Esophagus mucosa (tissue), 1 donor: ENCODE data around the gene HGS. TPM values are rescaled to one million over a fixed set of nuclear protein-coding genes. Genes with fewer than 3 reads are reported as not detected.

Experiments
- ATAC-seq: fragments of 200-7000 bp; cut with Tn5 transposase; one replicate; pipeline ENCODE4 v1.9.1; 2020
- total RNA-seq: library from RNA; stranded (reverse); gene quantifications from one replicate; pipeline ENCODE4 v1.2.4, GENCODE V29; 2023
- donor health status: DM: yes; HTN: yes; CAD: no.

Gene HGS
- total RNA-seq, 1 donor from 2014 or later = 62.5 TPM

DNA sequence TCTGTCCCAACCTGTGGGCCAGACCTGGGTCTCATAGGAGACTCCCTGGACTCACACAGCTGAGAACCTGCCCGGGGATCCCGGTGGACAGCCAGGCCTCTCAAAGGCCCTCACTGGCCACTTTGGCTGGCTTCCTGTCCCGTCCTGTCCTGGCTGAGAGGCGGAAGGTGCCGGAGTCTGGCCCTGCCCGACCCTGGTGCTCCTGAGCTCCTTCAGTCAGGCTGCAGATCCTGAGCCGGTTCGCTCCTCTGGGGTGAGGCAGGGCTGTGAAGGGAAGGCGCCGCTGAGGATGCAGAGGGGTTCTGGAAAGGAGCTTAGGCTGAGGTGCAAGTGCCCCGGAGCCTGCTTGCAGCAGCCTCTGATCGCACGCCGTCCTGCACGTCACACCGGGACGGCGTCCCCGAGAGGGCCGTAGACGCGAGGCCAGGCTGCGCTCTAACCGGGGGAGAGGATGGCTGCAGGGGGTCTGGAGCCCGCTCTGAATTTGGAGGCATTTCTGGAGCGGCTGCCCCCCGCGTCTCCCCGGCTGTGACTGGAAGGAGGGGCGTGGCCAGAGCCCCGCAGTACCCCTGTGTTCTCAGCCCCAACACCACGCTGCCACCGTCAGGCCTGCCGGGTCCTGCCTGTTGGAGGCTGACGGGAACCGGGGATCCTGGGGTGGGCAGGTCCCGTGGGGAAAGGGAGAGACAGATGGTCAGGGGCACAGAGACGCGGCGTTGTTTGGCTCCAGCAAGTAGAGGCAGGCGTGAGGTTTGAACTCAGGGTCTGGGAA, 4.1 kb downstream of the HGS start:
- no peak for ATAC-seq

DNA sequence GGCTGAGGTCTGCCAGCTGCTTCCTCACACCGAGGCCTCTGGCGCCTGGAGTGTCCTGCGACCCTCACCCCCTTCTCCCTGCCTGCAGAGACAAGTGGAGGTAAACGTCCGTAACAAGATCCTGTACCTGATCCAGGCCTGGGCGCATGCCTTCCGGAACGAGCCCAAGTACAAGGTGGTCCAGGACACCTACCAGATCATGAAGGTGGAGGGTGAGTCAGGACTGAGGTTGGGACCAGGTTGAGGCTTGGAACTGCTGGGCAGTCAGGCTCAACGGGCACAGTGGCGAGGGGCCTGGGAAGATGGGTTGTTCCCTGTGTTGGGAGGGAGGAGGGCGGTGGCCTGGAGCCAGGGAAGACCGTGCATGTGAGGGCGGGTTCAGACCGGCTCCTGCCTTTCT, 4.8 kb downstream of the HGS start:
- peak; percentile 1 for ATAC-seq

GRCh38 chr17:81690066-81690465, 6.3 kb downstream of the HGS start:
- ATAC-seq = no peak

DNA sequence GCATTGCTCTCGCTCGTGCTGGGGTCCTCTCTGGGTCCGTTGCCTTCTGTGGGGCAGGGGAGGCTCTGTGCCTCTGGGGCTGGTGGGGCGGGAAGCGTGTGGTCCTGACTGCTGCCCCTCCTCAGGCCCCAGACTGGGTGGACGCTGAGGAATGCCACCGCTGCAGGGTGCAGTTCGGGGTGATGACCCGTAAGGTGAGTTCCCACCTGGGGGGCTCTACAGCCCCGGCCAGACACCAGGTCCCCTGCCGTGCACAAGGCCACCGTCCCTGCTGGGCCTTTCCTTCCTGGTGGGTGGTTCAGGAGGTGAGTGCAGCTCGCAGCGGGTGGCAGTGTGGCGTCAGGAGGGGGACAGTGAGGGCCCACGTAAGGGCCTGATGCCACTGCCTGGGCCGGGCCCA, 6.7 kb downstream of the HGS start:
- ATAC-seq = no peak

- ATAC-seq = no peak
These were observed 7.4 kb downstream of the HGS start for GRCh38 chr17:81691196-81691595.

GRCh38 chr17:81691608-81692007, 7.8 kb downstream of the HGS start:
- no peak for ATAC-seq

- no peak for ATAC-seq
These were observed 9.8 kb downstream of the HGS start for GRCh38 chr17:81693509-81694210.

- no peak for ATAC-seq
These were observed 11.0 kb downstream of the HGS start for GRCh38 chr17:81694810-81695209.

DNA sequence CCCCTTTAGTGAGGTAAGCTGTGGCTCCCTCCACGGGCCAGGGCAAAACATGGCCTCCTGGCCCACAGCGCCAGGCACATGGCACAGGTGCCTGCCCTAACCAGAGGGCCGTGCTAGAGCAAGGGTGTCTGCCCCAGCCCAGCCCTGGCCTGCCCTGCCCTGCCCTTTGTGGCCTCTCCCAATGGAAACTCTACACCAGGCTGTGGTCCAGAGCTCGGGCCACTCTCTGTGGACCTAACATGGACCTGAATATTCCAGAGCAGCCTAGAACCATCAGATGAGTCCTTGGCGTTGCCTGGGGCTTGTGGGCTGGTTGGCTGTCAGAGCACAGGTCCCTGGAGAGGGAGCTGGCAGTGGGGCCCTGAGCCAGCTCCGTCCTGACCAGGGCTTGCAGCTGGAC, 11.4 kb downstream of the HGS start:
- ATAC-seq = no peak

DNA sequence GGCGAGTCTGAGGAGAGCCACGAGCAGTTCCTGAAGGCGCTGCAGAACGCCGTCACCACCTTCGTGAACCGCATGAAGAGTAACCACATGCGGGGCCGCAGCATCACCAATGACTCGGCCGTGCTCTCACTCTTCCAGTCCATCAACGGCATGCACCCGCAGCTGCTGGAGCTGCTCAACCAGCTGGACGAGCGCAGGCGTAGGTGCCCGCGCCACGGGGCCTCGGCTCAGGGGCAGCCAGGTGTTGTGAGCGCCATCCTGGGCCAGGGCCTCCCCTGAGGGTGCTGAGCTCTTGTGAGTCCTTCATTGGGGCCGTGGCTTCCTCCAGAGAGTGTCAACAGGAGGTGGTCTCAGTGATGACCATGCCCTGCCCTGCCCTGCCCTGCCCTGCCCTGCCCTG, 12.0 kb downstream of the HGS start:
- ATAC-seq = peak; percentile 17

GRCh38 chr17:81696218-81696941, 12.6 kb downstream of the HGS start:
- no peak for ATAC-seq

- no peak for ATAC-seq
These were observed 13.6 kb downstream of the HGS start for GRCh38 chr17:81697261-81698044.

DNA sequence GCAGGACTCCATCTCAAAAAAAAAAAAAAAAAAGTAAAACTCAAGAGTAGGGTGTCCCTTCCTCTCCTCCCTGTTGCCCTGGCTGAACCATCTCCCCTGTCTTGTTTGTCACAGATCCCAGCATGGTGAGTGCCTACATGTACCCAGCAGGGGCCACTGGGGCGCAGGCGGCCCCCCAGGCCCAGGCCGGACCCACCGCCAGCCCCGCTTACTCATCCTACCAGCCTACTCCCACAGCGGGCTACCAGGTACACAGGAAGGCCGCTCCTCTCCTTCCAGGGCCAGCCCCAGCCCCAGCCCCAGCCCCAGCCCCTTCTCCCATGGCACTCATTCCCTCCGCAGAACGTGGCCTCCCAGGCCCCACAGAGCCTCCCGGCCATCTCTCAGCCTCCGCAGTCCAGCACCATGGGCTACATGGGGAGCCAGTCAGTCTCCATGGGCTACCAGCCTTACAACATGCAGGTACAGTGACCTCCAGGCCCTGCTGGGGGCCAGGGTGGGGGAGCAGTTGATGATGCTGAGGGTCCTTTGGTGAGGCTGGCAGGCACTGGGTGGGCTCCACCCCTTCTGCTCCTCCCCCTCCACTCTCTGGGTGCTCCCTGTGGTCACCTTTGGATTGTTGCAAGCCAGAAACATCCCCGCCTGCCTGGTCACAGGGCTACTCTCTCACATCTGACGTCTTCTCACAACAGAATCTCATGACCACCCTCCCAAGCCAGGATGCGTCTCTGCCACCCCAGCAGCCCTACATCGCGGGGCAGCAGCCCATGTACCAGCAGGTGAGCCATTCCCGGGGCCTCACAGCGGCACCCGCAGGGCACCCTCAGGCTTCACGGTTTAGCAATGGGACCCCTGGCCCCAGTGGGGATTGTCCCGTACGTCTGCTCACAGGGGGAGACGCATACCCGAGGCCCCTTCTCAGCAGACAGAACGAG, 16.8 kb downstream of the HGS start:
- ATAC-seq = no peak

- ATAC-seq = peak; percentile 2
These were observed 17.7 kb downstream of the HGS start for GRCh38 chr17:81701288-81702071.

DNA sequence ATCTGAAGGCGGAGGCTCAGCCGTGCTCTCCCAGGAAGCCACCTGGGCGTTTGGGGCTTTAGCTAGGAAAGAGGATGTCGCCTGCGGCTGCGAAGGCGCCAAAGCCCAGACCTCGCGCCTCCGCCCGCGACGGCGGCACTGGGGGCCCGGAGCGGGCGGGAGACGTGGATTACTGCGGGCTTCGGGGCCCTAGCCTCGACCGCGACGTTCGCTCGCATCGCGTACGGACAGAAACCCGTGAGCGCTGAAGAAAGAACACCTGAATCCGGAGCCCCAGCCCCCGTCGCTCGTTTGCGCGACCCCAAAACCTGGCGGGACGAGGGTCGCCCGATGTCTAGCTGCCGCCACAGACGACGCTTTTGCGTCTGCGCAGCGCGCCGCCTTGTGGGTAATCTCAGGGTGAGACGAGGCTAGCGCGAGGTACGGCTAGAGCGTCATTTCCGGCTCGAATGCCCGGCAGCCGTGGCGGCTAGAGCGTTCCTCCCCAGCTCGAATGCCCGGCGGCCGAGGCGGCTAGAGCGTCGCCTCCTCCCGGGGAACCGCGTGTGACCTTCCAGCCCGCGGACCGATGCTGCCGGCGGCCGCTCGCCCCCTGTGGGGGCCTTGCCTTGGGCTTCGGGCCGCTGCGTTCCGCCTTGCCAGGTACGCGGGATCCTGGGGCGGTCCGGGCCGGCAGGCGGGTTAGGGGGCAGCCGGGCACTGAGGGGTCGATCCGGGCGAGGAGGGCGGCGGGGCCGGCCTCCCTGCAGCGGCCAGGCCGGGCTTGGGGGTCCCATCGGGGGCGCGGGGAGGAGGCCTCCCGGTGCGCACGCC, 19.3 kb downstream of the HGS start, which contains the start of gene MRPL12:
TSS of gene MRPL12 (plus strand) at position 434 of the 813 bp plus-strand sequence. CDS start at position 569, 135 bp downstream.
- ATAC-seq = peak; percentile 90

DNA sequence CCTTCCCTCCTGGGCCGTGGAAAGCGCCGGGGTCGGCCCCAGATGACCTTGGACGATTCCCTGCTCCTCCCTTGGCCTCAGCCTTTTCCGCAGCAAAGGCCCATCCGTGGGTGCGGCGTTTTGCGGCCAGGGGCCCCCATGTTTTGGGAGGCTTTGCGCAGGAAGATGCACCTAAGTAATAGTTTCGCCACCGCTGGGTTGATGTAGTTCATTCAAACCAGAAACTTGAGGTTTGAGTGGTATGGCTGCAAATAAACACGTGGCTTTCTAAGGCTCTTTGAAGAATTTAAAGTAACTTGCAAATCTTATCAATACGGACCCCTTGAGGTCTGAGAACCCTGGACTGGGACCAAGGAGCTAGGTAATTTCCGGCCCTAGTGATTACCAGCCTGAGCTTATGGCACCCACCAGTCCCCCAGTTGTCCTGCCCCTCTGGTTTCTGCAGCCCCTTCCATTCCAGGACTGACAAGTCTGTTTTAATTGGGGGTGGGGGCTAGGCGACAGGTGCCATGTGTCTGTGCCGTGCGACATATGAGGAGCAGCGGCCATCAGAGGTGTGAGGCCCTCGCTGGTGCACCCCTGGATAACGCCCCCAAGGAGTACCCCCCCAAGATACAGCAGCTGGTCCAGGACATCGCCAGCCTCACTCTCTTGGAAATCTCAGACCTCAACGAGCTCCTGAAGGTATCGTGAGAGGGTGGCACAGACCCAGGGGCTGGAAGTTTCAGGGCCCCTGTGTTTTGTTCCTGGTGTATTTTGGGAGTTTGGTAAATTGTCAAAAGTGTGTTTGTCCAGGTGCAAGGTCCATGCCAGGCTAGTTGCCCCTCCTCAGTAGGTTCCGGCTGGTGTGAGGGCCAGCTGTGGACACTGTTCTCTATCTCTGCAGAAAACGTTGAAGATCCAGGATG, 20.2 kb downstream of the HGS start:
- ATAC-seq = peak; percentile 12

DNA sequence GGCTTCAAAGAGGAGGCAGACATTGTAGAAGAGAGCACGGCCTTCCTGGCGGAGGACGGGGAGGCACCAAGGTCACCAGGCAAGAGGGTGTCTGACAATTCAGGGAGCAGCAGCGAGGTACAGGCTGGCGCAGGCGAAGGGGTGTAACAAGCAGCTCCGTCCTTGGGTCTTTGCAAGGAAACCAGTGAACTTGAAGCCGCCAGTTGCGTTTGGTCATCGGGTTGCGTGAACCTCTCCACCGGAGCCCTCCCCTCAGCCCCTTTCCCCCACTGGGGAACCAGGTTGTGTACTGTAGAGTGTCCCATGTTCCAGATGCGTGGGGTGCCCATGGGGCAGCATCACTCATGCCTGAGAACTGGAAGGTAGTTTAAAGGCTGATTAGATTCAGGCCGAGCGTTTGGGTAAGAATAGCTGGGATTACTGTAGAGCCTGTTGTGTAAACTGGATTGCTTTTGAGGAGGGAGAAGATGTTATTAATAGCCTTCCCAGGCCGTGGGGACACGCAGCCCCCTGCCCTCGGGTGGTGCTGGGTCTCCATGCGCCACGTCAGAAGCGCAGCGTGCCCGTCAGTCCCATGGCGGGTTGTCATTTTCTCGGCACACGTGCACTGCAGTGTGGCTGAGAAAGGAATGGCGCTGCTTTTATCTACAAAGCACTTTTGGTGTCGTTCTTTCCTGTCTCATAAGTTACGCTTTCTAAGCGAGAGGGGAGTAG, 21.9 kb downstream of the HGS start:
- no peak for ATAC-seq

- no peak for ATAC-seq
These were observed 22.4 kb downstream of the HGS start for GRCh38 chr17:81706232-81706611.
